Activated gamma-delta T cell treated with Interleukin-2 at 50 U/mL for 16 hours (primary cell): ENCODE measurements around the gene BLOC1S4.
"Not testable (repeated sequence)": the region's sequence is repeated elsewhere in the genome, so short reads cannot be mapped to it uniquely, and the experiment has no call there.

Experiments used
- DNase-seq: peaks from one replicate; pipeline ENCODE4 v3.0.0-alpha.2; 2020

Gene BLOC1S4

DNA sequence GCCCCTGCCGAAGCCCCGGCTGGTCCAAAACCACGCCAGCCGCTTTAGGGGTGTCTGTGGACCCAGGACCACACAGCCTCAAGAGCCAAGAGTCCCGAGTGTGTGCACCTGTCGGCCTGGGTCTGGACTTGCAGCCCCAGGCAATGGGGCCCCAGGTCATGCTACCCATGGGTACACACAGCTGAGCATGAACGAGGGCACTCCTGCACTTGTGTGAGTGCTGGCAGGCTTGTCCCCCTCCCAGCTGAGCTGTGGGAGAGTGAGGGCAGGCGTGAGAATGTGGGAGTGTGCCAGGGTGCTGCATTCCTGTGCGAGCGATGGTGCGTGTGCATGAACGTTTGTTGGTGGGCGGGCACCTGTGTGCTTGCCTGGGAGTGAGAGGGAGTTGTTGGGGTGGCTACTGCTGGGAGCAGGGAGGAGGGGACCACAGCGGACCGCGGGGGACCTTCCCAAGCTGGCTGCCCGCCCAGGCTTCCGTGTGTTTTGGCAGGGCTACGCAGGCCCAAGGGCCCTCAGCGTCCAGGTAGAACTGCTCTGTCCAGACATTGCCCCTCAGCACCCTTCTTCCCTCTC lies 30.8 kb downstream of the BLOC1S4 start:
- DNase-seq: no peak

DNA sequence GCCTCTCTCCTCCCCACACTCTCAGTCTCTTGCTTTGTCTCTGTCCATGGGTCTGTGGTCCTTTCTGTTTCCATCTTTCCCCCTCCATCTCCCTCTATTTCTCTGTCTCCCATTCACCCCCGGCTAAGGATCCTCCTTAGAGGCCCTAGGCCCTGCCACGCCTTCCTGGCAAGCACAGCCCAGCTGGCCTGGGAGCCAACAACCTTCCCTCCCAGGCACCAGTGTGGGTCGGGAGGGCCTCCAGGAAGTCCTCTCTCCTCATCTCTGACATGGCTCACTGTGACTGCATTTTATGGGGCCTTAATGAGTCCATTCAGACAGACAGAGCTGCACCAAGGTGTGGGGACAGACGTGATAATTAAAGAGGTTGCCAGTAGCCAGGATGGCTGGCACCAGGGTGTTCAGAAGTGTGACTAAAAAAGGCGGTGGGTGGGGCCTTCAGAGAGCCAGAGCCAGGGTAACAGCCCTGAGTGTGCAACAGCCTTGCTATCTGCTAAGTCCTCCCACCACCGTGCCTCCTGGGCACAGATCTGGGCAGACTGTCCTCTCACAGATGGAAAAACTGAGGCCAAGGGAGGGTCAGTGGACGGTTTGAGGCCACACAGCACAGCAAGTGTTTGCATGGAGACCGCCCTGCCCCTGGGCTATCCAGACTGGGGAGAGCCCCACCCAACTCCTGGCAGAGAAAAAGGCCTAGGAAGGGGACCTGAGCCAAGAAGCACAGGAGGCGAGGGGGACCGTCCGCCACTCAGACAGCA lies 31.5 kb downstream of the BLOC1S4 start:
- no peak for DNase-seq

DNA sequence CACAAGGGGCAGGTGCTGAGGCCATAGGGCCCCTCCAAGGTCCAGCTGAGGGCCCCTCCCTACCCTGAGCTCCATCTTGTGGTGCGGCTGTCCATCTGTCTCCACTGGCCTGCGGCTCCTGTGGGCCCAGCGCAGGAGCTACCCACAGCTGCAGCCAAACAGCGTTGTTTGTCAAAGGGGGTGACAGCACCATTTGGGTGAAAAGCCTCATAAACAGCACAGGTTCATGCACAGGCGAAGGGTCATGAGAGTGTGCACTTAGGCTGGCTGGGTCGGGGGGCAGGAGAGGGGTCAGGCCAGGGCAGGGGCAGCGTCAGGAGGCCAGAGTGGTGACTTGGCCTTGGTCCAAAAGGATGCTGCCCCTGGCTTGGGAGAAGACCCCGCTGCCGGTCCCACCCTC lies 32.3 kb downstream of the BLOC1S4 start:
- no peak for DNase-seq

DNA sequence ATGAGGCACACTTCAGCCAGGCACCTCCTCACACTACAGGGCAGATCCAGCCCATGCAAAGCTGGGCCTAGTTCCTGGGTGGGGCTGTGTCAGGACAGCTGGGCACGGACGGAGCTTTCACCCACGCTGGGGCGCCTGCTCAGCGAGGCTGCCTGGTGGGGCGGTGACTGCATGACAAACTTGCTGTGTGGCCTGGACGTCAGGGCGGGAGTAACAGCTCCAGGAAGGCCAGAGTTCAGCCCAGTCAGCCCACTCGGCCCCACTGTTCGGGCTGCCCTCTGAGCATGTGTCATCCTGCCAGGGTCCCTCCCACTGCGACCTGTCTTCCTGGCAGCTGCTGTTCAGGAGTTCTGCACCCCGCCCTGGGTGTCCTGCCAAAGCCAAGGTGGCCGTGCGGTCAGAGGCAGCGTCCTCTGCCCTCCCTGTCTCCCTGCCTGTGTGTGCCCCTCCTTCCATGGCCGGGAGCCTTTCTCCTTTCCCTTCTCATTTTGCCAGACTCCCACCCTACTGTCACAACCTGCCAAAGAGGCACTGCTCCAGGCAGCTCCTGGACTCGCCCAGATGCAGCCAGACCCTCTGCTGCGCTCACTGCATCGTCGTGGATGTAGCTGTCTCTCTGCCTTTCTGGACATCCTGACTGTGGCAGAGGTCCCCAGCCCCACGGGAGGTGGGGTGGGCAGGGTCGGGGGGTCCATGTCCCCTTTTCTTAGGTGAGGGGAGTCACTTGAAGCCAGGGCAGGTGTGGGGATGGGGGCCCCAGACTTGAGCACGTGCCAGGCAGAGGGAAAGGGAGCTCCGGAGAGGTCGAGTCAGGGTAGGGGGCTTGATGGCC lies 33.6 kb downstream of the BLOC1S4 start:
- no peak for DNase-seq

DNA sequence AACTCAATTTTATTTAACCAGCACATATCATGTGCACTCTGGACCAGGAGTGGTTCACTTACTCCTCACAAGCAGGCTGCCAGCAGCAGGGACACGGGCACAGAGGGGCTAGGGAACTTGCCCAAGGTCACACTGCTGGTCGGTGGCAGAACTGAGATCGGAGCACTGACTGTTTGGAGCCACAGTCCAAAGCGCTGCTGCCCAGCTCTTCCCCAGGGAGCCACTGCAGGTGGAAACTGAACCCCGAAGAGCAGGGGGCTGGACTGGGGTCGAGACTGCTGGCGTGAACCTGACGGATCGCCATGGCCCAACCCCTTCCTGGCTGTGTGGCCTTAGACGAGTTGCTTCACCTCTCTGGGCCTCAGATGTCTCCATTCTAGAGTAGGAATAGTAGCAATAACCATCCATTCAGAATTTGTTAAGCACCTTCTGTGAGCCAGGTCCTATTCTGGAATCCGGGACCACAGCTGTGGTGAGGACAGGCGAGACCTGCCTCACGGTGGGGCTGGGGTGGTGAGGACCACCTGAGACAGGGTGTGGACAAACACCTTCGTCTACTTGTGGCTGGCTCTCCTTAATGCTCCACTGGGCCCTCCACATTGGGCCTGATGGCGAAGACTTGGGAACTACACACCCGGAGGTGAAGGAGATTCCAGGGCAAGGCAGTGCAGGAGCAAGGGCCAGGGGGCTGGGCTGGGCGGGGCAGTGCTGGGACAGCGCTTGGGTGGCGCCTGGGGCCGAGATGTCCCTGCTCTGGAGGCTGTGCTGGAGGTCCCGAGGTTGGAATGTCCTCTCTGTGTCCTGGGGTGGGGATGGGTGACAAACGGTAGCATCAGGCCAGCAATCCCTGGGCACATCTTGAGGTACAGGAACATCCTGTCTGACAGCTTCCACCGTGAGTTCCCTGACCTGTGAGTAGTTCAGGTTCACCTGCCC lies 34.6 kb downstream of the BLOC1S4 start:
- DNase-seq: no peak

DNA sequence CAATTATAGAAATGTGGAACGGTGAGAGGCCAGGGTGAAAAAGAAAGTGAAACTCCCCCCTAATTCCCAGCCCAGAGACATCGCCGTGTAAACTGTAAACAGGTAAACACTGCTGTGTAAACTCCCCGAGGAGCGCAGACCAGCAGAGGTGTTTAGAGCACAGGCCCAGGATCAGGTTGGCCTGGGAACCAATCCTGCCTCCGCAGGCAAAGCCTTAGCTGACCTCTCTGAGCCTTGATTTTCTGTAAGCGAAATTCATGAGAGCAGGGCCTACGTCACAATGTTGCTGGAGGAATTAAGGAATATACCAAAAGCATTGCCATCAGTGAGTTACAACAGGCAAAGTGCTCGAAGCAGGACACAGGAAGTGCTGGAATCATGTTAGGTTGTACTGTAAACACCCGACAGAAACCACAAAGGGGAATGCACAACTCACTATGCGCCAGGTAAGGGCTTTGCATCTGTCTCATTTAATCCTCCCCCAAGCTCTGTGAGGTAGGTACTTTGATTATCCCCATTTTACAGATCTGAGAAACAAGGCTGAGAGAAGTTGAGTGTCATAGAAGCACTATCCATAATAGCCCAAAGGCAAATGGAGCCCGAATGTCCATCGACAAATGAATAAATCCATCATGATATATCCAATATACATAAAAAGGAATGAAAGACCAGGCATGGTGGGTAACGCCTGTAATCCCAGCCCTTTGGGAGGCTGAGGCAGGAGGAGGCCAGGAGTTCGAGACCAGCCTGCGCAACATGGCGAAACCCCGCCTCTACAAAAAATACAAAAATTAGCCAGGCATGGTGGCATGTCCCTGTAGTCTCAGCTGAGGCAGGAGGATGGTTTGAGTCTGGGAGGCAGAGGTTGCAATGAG lies 35.9 kb downstream of the BLOC1S4 start:
- no peak for DNase-seq

DNA sequence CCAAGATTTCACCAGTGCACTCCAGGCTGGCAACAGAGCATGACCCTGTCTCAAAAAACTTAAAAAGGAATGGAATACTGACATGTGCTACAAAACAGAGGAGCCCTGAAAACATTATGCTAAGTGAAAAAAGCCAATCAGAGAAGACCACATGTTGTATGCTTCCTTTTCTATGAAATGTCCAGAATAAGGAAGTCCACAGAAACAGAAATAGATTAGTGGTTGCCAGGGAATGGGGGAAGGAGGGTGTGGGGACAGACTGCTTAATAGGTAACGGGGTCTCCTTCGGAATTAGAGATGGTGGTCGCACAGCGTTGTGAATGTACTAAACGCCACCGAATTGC lies 36.5 kb downstream of the BLOC1S4 start:
- no peak for DNase-seq

DNA sequence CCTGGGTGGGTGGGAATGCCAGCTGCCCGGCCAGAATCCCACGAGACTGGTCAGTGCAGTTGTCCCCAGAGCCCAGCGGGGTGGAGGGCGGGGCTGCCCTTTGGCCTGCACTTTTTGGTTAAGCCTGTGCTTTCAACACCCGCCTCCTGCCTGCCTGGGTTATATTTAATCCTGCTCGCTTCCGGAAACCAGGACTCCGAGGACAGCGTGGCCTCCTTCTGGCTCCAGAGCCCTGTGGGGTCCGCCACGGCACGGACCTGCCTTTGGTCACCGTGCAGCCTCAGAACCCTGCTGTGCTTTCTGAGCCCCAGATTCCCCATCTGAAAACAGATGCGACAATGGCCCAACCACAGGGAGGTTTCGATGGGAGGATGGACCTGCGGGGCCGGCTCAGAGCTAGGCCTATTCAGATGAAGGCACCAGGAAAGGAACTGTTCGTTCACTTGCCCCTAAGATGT lies 37.2 kb downstream of the BLOC1S4 start:
- no peak for DNase-seq

DNA sequence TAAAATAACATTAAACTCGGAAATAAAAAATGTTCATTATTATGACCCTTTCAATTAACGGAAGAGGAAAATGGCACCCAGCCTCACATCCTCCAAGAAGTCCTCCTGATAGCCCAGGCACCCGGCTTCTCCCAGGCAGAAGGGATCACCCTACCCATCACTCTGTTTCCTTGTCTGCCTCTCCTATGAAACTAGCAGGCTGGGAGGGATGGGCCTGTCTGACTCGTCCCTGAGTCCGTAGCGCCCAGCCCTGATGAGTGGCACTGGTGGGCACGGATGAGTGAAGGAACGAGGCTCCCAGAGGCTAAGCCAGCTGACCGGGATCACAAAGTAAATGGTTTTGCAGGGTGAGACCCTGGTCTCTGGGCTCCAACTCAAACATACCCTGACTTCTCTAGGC lies 37.9 kb downstream of the BLOC1S4 start:
- DNase-seq: no peak

DNA sequence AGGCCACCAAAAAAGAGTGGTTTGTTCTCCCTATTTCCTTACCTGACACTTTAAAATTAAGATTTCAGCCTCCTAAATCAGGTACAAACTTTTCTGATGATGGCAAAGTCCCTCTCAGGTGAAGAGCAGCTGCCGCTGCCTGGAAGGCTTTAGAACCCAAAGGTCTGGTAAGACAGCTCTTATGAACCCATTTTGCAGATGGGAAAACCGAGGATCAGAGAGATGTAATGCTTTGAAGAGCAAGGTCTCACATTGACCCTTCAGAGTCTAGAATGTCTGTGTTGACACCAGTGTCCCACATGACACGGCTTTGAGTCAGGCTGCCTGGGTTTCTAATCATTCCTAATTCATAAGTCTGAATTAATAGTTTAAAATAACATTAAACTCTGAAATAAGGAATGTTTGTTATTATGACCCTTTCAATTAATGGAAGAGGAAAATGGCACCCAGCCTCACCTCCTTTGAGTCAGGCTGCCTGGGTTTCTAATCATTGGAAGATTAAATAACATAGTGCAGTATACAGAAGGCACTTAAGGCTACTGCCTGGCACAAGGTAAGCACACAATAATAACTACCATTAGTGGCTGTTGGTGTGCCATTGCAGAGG lies 38.6 kb downstream of the BLOC1S4 start:
- no peak for DNase-seq

DNA sequence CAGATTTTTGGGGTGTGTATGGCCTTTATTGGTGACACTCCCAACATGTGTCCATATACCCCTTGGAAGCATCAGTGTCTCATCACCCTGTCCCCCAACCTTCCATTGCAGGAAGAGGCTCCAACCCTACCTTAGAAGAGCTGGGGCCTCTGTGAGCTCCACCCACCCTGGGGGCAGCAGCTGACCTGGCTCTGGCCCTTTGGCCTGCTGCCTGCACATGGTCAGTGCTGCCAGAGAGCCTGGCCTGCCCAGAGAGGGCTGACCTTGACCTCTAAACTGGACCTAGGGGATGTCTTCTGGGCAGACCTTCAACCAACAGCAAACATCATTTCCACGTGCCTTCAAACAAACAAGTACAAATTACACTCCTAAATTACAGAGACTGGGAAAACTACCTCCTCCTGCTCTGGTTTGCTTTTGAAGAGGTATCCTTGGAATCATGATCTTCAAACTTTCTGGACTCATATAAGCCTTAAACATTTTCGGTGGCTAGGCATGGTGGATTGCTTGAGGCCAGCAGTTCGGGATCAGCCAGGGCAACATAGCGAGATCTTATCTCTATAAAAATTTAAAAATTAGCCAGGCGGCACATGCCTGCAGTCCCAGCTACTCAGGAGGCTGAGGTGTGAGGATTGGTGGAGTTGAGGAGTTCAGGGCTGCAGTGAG lies 39.2 kb downstream of the BLOC1S4 start:
- DNase-seq: no peak

DNA sequence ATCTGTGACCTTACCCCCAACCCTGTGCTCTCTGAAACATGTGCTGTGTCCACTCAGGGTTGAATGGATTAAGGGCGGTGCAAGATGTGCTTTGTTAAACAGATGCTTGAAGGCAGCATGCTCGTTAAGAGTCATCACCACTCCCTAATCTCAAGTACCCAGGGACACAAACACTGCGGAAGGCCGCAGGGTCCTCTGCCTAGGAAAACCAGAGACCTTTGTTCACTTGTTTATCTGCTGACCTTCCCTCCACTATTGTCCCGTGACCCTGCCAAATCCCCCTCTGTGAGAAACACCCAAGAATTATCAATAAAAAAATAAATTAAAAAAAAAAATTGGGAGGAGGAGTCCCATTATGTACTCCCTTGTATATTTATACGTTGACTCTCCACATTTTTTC lies 40.4 kb downstream of the BLOC1S4 start:
- not testable (repeated sequence) for DNase-seq

DNA sequence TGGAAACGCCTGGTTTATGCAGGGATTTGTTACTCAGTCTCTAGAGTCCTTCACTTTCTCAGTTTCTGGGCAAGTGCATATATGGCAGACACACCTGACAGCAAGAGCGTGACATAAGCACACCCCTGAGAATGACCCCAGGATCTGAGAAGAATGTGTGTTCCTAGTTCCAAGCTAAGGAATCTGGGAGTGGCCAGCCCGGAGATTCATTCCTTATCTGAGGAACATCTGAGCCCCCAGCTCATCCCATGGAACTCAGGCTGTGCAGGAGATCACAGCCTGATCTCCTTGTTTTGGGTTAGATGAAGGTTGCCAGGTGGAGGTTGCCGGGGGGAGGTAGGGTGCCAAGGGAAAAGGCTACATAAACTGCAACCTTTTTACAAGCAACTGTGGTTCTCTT lies 42.8 kb downstream of the BLOC1S4 start:
- no peak for DNase-seq

DNA sequence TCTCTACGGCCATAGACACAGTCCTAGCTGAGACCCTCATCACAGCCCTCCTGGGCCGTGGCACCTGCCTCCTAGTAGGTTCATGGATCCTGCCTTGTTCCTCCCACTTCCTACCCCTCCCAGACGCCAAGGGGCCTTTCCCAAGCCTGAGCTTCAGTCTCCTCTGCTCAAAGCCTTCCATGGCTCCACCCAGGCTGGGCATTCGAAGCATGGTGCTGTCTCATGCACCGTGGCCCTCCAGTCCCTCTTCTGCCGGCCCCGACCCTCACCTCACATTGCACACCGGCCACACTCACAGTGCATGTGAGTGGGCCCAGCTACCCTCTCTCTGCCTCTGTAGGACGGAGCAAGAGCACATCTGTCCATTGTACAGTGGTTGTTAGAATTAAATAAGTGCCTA lies 44.9 kb downstream of the BLOC1S4 start:
- no peak for DNase-seq

DNA sequence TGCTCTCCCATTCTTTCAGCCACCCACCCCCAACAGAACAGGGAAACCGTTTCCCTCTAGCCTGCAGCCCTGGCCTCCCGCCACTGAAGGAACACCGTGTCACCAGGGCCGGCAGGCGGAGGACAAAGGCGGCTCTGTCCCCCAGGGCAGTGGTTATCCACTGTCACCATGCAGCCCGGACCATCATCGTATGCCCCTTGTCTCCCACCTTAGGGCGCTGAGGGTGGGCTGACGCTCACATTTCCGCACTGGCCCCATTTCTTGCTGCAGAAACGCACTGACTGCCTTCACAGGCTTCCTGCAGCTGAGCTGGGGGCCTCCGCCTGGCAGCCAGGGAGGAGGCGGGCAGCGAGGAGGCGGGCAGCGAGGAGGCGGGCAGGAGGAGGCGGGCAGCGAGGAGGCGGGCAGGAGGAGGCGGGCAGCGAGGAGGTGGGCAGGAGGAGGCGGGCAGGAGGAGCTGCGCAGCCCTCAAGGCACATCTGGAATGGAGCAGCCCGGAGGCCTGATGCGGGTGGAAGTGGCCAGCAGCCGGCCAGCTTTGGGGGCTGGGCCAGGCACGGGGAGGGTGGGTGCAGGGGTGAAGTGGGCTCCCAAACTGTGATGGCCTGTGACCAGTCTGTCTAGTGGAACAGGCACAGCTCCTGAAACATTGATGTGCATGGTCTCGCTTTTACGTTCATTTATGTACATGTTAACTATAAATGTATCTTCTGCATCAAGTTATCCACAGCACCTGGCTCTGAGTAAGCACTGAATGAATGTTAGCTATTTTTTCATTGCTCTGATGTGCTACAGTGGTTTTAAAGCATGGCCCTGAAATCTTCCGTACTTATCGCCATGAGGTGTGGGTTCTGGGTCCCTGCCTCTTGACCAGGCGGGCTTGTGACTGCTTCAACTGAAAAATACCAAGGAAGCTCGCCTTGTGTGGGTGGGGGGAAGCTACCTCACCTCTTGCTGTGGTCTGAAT lies 46.0 kb downstream of the BLOC1S4 start:
- DNase-seq: no peak

DNA sequence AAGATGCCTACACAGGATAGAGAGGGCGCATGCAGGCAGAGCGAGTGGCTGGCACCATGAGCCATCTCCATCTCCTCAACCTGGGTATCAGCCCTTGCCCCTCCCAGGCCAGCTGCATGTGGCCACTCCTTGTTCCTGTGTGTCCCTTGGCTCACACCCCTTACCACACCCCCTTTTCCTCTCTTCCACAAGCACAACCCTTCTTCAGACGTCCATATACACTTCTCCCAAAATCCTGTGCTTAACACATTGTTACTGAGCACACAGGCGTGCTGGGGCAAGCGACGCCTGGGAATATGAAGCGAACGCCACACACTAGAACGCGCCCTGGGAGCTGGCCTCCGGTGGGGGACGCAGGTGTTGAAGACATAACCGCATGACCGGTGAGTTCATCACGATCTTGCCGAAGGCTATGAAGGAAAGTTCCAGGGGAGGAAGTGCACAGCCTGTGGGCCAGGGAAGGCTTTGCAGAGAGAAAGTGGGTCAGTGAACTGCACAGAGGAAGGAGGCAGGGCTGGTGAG lies 47.4 kb downstream of the BLOC1S4 start:
- no peak for DNase-seq

DNA sequence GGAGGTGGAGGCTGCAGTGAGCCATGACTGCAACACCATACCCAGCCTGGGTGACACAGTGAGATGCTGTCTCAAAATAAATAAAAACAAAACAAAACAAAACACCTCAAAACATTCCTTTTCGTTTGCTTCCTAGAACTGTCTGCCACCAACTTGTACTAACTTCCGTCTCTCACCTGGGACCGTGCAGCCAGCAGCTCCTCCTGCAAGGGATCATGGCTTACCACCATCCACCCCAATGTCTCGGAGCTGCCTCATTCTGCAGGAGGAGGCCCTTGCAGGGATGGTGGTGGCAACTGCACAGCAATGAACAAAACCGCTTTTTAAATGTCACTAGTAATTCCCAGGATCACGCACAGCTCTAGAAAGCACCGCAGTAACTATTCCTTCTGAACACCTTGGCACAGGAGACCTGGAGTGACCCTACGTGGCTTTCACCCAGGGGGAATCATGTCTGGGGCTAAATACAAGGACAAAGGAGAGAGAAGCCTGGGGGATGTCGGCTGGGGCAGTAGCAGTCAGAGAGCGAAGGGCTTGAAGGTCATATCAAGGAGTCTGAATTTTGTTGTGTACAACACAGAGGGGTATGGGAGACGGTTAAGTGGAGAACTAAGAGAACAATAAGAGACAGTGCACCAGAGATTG lies 49.1 kb downstream of the BLOC1S4 start:
- no peak for DNase-seq

DNA sequence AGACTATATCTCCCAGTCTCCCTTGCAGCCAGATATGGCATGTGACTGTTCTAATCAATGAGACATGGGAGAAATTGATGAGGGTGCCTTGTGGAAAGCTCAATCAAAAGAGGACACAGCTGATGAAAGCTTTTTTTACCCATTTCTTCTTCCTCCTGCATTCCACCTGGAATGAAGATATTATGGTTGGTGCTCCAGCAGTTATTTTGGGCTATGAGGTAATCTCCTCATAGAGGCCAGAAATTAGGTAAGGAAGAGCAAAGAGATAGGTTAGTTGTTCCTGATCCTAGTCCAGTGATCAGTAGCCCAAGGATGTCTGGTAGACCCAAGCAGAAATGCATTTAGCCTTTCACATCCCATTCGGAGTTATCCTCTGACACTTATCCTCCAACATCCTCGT lies 49.7 kb downstream of the BLOC1S4 start:
- DNase-seq: no peak
